HG02642 (cell line): ENCODE data around the gene GRAPL.
"Not testable (repeated sequence)": the region's sequence is repeated elsewhere in the genome, so short reads cannot be mapped to it uniquely, and the experiment has no call there.

ENCODE experiments used
- ATAC-seq: cut with Tn5 transposase; IDR thresholded peaks from one replicate; pipeline ENCODE4 v1.9.1; 2021; ENCODE audit warnings: mild to moderate bottlenecking; ENCODE audit not compliant: unreplicated experiment, poor library complexity

The GRAPL gene

DNA sequence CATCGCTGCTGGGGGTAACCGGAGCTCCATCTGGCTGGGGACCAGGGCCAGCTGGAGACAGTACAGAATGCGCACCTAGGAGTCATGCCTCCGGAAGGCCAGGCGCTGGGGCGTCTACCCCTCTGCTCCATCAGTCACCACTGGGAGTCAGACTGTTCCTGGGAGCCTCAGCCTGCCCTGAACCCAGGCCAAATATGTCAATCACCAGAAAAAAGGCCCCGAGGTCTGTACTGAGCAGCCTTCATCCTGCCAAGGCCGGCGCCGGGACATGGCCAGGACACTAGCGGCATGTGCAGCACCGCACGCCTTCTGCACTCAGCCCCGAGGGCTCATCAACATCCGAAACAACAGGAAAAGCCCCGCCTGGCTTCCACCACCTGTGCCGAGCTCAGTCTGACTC lies 8.7 kb downstream of the GRAPL start:
- not testable (repeated sequence) for ATAC-seq

- ATAC-seq: not testable (repeated sequence)
These were observed 9.2 kb downstream of the GRAPL start for GRCh38 chr17:19136605-19137004.

DNA sequence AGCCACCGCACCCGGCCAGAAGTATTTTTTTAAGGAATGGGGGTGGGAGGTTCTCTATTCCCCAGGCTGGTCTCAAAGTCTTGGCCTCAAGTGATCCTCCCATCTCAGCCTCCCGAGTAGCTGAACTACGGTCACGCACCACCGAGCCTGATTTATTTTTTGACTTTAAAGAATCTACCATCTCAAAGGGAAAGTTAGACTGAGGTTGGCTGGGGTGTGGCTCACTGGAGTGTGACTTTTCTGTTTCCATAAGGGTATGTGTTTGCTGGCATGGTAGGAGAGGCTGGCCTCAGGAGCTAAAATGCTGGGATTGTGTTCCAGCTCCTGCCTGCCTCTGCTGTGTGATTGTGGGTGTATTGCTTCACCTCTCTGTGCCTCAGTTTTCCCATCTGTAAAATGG lies 10.6 kb downstream of the GRAPL start:
- peak; percentile 28 for ATAC-seq

DNA sequence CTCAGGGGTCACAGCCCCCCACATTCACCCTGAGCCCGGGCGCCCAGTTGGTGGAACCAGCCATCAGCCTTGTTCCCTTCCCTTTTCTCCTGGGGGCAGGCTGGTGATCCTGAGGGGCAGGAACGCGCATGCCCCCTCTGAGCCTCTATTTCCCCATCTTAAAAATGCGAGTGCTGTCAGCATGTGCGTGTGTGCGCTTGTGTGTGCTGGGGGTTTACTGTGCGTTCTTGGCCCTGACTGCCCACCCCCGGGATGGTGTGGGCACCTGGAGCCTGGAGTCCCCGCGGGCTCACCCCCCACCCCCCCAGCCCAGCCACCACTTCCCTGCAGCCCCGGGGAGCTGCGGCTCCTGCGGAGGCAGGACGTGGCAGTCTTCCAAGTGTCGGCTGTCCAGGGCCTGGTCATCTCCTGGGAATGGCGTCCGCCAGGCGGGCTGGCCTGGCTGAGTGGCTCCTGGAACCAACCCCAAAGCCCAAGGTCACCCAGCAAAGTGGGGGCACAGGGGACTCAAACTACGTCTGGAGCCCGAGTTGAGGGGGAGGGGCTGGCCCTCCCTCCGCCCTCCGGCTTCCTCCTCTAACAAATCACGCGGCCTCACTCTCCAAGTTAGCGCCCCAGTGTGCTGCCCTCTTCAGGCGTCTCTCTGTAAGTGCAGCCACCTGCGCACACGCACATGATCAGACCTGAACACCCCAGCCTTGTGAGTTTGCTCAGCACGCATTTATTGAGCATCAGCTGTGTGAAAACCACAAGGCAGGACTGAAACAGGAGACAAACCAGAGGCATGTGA lies 14.2 kb downstream of the GRAPL start:
- ATAC-seq: peak; percentile 55

GRCh38 chr17:19142419-19142818 lies 15.0 kb downstream of the GRAPL start:
- not testable (repeated sequence) for ATAC-seq

GRCh38 chr17:19143097-19143777 lies 15.8 kb downstream of the GRAPL start:
- ATAC-seq: not testable (repeated sequence)

DNA sequence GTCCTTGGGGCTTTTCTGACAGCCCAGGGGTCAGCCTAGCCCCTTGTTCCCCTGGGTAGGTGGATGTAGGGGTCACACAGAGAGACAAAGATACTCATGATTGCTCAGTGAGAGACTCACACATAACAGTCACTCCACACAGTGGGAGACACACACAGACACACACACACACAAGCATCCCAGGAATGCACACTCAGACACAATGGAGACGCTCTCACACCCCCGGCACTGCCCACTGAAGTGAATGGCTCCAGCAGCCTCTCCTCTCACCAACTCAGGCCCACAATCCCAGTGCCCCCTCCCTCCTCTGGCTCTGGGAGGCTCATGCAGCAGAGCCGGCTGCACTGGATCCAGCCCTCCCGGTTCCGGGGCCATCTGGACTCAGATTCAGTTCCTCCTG lies 17.0 kb downstream of the GRAPL start:
- ATAC-seq: not testable (repeated sequence)

DNA sequence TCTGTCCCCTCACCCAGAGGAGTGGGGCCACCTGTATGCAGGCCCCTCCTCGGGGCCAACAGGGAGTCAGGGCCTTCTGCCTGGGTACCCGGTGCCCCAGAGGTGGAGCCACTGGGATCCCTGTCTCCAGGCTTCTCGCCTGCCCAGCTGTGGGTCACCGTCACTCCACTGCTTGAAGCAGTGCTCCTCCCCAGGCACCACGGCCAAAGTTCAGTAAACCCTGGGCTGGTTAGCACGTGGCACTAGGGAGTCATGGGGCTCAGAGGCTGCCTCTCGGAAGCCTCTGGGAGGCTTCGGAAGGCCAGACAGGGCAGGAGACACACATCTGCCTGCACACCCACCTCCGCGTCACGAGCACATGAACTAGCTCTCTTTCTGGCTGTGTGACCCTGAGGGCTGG lies 18.1 kb downstream of the GRAPL start:
- ATAC-seq: not testable (repeated sequence)

DNA sequence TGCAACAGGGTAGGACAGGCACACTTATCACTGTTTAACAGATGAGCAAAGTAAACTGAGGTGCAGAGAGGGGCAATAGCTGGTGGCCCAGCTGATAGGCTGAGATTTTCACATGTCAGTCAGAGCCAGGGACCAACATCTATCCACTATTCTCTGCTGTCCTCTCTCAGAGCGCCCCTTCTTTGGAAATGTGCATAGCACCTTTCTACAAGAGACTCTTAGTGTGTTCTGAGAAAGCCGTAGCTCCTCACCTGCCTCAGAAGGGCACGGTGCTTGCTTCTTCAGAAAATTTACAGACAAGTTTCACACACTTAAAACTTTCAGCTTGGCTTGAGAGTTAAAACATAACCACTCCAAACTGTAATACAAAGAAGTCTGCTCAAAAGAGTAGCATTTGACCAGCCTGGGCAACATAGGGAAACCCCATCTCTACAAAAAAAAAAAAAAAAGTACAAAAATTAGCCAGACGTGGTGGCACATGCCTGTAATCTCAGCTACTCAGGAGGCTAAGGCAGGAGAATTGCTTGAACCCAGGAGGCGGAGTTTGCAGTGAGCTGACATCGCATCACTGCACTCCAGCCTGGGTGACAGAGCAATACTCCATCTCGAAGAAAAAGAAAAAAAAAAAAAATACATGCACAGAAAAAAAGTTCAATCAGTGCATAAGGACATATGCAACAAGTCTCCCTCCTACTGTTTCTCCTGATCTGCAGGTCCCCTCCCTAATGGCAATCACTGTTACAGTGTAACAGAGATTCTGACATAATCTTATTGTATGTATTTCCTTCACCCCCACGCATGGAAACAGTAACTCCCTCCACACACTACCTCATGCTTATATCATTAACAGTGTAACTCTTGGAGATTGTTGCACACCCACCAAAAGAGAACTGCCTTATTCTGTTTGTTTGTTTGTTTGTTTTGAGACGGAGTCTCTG lies 23.6 kb downstream of the GRAPL start:
- not testable (repeated sequence) for ATAC-seq

GRCh38 chr17:19157628-19158027 lies 30.2 kb downstream of the GRAPL start:
- not testable (repeated sequence) for ATAC-seq

DNA sequence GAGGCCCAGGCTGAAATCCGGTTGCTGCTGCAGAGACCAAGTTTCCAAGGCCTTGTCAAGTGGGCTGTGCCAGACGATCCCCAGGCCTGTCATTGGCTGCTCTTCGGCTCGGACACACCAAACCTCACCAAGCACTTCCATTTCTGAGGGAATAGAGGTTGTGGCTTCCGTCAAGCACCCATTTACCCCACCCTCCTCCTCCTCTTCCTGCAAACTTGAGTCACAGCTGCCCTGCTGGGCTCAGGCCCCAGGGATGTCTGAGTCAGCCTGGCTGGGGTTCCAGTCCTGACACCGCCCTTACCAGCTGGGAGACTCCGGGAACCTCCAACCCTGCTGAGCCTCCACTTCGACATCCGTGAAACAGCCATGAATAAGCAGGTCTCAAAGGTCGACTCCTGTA lies 31.1 kb downstream of the GRAPL start:
- not testable (repeated sequence) for ATAC-seq

- not testable (repeated sequence) for ATAC-seq
These were observed 31.5 kb downstream of the GRAPL start for GRCh38 chr17:19158938-19159337.

- not testable (repeated sequence) for ATAC-seq
These were observed 34.1 kb downstream of the GRAPL start for GRCh38 chr17:19161308-19162107.

DNA sequence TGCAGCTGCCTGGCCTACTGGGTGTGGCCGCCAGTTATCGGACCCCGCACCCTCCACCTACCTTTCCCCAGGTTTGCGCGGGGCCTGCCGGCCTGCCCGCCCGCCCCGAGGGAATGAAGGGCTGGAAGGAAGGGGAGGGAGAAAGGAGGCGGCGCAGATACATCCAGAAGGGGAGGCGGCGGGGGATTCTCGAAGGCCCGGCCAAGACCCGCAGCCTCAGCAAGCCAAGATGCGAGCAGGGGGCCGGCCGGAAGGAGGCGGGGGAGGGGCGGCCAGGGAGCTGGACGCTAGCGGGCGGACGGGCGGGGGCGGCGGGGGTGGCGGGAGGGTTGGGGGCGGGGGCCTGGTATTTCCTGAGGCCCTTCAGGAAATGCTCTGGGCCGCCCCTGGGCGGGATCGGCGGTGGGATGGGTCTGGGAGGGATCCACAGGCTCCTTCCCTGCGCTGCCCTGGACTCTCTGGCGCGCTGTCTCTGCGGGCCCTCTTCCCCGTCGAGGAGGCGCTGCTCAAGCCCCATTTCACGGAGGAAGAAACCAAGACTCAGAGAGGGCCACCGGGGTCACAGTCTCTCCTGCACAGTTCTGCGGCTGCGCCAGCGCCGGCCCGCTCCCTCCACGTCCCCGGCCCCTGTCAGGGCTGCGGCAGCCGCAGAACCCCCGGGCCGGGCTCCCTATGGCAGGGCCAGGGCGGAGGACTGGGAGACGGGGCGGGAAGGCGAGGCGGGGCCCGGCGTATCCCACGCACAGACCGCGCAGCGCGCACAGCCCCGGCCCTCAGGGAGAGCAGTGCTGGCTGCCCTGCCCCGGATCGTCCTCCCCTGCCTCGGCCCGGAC lies 35.2 kb downstream of the GRAPL start:
- not testable (repeated sequence) for ATAC-seq

DNA sequence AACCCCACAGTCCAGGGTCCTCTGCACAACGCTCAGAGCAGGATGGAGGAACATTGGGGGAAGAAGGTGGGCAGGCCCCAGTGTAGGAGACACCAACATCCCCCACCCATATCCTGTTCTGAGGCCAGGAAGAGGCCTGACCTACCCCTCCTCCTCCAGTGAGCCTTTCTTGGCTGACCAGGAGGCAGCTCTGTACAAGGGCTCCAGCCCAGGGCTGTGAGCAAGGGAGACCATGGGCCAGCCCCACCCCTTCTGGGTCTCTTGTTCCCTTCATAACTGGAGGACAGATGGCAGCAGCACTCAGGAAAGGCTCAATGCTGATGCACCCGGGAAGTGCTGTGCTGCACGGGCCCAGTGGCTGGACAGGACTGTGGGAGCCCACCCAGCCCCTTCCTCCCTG lies 47.0 kb downstream of the GRAPL start:
- ATAC-seq: not testable (repeated sequence)

DNA sequence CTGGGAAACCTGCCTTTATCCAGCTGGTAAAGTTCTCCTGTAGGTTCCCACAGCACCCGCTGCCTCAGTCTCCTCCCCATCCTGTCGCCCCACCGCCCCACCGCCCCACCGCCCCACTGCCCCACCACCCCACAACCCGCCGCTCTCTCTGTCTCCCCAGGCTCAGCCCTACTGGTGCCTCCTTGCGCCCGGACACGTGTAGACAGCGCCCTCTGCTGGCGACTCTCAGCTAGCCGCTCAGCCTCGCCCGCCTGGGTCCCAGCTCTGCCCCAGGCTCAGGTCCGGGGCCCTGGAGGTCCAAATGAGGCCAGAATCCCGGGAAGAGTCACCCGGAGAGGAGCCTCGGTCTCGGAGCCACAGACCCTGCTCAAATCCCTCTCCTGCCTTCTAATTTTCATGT lies 48.0 kb downstream of the GRAPL start:
- peak; percentile 90 for ATAC-seq

DNA sequence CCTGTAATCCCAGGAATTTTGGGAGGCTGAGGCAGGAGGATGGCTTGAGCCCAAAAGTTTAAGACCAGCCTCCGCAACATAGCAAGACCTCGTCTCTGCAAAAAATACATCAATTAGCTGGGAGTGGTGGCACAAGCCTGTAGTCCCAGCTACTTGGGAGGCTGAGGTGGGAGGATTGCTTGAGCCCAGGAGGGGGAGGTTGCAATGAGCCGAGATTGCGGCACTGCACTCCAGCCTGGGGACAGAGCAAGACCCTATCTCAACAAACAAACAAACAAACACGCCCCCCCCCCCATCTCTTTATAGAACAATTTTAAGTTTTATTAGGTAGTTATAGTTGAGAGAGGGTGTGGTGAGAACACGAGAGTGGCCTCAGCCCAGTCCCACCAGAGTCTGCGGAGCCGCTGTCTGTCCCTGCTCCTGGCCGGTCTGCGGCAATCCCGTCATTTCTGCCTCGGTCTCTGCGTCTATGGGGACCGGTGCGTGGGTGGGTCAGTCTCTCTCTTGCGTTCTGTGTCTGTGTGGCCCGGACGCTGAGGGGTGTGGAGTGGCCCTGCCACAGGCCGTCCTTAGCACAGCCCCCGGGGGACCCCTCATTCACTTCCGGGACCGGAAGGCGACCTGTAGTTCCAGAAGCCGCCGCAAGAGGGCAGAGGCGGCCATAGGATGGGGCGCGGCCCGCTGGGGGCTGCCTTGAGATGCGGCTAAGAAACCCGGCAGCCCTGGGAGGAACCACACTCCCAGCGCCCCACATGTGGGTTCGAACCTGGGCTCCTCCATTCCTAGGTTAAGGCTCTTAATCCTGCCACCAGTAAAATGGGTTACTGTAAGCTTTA lies 53.9 kb downstream of the GRAPL start:
- peak; percentile 94 for ATAC-seq
